Fibroblast of villous mesenchyme (primary cell): ENCODE data around the gene GID4. TPM values are rescaled to one million over a fixed set of nuclear protein-coding genes. Genes with fewer than 3 reads are reported as not detected.

ENCODE experiments used
- DNase-seq: peaks from one replicate; pipeline ENCODE4 v3.0.0-alpha.2; 2010; ENCODE audit warnings: low read depth
- H3K4me3 ChIP-seq: 2 replicates; pipeline ENCODE4 v1.5.1; 2011; ENCODE audit warnings: low read depth, mild to moderate bottlenecking, low read length
- total RNA-seq: library from RNA; depleted of rRNA; stranded (reverse); fragments of >200 nt; gene quantifications from 2 replicates; pipeline ENCODE4 v1.2.3, GENCODE V29; 2012
- TF ChIP-seq, protein P1 (sequence below): IDR thresholded peaks from 2 replicates; pipeline ENCODE4 v1.5.1; 2012; ENCODE audit warnings: low read depth, mild to moderate bottlenecking, low read length; ENCODE audit not compliant: insufficient read depth

Gene GID4
- total RNA-seq, 1 donor, result 7.8 TPM

DNA sequence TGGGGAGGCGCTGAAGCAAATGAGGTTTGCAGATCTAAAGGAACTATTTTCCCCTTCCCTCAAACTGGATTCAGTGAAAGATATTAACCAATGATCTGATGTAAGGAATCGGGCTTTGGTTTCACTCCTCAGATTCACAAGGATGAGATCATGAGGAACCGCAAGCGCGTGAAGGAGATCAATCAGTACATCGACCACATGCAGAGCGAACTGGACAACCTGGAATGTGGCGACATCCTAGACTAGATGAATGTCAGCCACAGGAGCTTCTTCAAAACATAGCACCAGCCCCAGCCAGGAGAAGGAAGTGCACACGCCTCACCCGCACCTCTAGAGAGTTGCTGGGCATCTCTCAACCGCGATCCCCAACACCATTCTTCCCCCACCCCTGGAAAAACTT lies 22.8 kb upstream of the GID4 start:
- TF ChIP-seq, protein P1, sequence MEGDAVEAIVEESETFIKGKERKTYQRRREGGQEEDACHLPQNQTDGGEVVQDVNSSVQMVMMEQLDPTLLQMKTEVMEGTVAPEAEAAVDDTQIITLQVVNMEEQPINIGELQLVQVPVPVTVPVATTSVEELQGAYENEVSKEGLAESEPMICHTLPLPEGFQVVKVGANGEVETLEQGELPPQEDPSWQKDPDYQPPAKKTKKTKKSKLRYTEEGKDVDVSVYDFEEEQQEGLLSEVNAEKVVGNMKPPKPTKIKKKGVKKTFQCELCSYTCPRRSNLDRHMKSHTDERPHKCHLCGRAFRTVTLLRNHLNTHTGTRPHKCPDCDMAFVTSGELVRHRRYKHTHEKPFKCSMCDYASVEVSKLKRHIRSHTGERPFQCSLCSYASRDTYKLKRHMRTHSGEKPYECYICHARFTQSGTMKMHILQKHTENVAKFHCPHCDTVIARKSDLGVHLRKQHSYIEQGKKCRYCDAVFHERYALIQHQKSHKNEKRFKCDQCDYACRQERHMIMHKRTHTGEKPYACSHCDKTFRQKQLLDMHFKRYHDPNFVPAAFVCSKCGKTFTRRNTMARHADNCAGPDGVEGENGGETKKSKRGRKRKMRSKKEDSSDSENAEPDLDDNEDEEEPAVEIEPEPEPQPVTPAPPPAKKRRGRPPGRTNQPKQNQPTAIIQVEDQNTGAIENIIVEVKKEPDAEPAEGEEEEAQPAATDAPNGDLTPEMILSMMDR, result no peak
- no peak overlapping the region for H3K4me3 ChIP-seq
- DNase-seq, result no peak

DNA sequence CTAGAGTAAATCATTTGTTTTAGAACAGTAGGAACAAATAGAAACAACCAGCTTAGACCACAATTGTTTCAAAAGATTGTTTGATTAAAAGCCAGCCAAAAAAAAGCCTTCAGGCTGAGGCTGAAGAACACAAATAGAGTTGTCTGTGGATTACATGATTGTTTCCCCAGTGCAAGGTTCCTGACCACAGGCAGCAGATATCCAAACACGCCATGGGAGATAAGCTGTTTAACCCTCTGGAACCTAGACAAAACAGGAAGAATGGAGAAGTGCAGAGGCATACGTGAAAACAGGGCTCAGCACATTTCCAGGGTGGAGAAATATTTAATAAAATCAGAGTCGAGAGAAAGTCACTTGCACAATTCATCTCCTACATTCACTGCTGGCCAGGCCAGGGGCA lies 21.2 kb upstream of the GID4 start:
- no peak overlapping the region for H3K4me3 ChIP-seq
- DNase-seq, result peak; percentile 68
- TF ChIP-seq, protein P1, result no peak

DNA sequence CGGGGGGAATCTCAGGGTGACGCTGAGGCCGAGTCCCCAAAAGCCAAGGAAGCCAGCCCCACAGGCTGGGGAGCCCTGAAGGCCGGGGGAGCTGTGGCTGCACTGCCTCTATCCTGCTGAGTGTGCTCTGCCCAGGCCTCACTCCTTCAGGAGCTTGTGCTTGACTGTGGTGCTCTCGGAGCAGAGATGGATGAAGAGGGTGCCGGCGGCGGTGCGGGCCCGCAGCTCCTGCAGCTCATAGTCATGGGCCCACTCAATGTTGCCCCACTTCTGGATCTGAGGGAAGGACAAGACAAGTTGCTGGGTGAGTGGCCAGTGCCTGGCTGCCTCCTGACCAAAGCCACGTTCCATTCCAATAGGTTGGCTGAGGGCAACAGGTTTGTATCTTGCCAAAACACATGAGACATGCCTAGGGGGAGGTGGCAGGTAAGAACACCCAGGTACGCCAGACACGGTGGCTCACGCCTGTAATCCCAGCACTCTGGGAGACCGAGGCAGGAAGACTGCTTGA lies 20.7 kb upstream of the GID4 start:
- H3K4me3 ChIP-seq, result no peak overlapping the region
- DNase-seq, result no peak
- TF ChIP-seq, protein P1, result no peak

DNA sequence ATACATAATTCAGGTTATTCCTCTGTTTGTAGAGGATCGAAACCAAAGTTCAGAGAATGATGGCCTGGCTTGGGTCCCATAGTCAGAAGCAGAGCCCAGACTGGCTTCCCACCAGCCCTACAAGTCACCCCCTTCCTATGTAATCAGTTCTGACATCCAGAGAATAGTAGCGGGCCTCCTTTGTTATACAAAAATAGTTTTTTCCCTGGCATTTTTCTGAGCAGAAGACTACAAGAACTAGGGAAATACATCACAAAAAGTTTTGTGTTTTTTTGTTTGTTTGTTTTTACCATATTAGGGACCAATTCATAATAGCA lies 19.4 kb upstream of the GID4 start:
- TF ChIP-seq, protein P1, result no peak
- H3K4me3 ChIP-seq, result no peak overlapping the region
- DNase-seq, result no peak

DNA sequence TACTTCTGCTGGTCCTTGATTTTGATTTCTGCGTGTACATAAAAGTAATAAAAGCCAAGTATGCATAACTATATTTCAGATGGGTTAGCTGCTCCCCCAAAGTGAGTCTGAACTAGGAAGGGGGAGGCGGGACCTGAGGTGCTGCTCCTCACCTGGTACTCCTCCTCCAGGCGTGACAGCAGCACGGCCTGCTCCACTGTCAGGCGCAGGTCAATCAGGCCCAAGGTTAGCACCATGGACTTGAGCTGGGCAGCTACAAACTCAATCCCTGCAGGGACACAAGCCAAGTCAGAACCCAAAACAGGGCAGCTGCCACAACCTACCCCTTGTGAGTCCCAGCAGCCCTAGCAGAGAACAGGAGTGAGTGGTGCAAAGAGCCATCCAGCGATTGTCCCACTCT lies 18.2 kb upstream of the GID4 start:
- TF ChIP-seq, protein P1, result no peak
- no peak for DNase-seq

DNA sequence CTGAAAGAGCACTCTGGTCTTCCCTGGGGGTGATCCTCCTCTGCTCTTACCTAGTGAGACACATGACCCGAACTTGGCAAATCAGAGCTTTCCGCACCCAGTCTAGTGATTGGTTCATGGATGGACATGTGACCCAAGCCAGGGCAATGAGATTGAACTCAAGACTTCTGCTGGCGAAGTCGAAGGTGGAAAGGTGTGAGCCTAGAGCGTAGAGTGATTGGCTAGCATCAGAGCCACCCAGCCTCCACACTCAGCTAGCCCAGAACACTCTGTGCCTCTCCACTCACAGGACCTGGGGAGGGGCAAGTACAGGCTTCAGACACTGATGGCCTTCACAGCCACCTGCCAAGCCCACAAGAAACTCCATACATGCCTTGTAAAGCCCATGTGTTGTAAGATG lies 17.8 kb upstream of the GID4 start:
- TF ChIP-seq, protein P1, result no peak
- no peak overlapping the region for H3K4me3 ChIP-seq
- no peak for DNase-seq

More for the DNA sequence above, 18.2 kb upstream of the GID4 start:
- H3K4me3 ChIP-seq, result no peak overlapping the region

DNA sequence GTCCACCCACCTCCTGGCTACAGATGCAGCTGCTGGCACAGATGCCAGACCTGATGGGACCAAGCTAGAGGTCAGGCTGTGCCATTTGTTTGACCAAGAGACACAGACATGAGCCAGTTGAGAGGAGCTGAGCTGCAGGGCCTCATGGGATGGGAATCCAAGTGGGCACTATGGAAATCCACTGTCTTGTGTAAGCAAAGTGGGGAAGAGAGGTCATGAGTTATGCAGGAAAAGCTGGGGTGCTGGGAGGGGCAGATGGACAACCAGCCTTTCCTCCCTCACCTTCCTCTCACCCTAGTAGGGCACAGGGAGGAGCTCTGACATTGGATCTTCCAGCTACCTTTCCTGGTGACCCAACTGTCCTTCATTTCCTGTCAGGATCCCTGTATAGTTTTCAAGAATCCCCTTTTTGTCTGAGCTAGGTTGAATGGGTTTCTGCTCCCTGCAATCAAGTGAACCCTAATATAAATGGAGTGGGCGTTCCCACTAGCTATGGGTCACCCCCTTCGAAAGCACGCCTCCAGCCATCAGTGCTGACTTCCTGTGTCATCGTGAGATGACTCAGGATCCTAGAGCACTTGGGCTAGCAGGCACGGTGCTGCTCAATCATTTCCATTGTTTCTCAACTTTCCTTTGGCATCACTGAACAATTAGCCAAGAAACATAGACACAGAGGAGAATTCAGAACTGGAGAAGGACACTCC lies 13.8 kb upstream of the GID4 start:
- TF ChIP-seq, protein P1, result no peak
- DNase-seq, result peak; percentile 23
- no peak overlapping the region for H3K4me3 ChIP-seq
